Left ventricle myocardium superior (tissue), 1 donor: ENCODE results near the gene MYL6B. TPM values are rescaled to one million over a fixed set of nuclear protein-coding genes. Genes with fewer than 3 reads are reported as not detected.

Experiments
- ATAC-seq: fragments of 200-7000 bp; cut with Tn5 transposase; one replicate; pipeline ENCODE4 v1.9.1; 2020; ENCODE audit warnings: mild to moderate bottlenecking, moderate library complexity
- DNase-seq: peaks from one replicate; pipeline ENCODE4 v3.0.0-alpha.2; 2020
- intact Hi-C: fragments of 100-400 bp; cut with micrococcal nuclease; formaldehyde crosslinking; loops from one replicate; pipeline ENCODE4 v1.11.0; 2022
- total RNA-seq: library from RNA; stranded (reverse); fragmentation: NEBNext Ultra II Directional; extraction: Animal tissue kit (Norgen Biotek cat#: 25700); gene quantifications from one replicate; pipeline ENCODE4 v1.2.1, GENCODE V29; 2021
- donor health status: DM: no; HTN: yes; CAD: no; lungs with severe emphysema.

The MYL6B gene
- total RNA-seq, 1 donor from 2014 or later, result 41.4 TPM

DNA sequence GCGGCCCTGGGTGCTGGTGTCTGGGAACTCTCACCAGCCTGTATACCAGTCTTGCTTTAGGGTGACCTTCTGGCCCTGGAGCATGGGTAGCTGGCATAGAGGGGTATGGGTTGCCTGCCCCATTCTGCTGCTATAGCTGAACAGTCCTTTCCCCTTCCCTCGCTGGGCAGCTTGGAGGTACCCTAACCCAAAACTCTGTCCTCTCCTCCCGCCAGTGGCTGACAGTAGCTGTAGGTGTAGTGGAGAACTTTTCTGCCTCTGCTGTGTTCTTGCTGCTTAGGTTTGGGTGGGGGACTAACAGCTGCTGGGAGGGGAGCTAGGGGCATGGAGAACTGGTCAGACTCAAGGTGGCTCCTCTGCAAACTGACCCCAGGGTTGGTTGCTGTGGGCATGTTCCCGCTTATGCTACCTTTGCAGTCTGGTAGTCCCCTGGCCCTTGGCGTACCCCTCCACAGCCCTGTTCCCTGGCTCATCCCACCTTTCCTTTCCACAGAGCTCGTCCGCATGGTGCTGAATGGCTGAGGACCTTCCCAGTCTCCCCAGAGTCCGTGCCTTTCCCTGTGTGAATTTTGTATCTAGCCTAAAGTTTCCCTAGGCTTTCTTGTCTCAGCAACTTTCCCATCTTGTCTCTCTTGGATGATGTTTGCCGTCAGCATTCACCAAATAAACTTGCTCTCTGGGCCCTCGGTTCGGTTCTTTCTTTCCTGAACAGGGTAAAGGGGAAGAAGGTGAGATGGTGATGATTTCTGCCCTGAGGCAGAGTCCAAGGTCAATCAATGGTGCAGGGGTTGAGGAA lies 8.7 kb downstream of the MYL6B start:
- intact Hi-C loops, result no loop called here
- DNase-seq, result no peak
- no peak for ATAC-seq

DNA sequence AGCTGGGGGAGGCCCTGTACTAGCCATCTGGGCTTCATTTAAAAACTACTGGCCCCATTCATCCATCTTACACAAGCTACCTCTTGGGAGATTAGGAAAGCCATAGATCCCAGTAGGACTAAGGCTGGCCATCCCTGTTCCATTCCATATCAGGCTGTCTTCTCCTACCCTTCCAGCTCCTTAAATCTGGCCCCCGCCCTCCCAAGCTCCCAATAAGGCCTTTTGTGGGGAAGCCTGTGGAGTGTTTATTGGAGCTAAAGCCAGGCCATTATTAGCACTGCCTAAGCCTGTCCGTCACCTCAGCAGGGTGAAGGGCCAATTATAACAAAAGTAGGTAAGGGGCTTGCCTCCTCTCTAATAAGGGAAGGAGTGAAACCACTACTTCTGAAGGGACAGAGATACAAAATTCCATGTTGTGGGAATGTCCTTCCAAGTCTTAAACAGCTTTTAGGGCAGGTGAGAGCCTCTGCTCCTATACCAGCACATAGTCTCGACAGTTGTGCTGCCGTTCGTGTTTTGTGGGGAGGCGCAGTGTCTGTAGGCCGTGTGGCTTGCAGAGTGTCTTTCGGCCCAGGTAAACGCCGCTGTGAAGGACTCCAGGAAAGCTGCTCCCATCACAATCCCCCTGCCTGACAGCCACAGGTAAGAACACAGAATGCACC lies 9.4 kb downstream of the MYL6B start:
- intact Hi-C loops, result no loop called here
- DNase-seq, result no peak
- ATAC-seq, result no peak

- intact Hi-C loops, result no loop called here
- no peak for DNase-seq
- ATAC-seq, result no peak
Observed at GRCh38 chr12:56162468-56163290, 10.3 kb downstream of the MYL6B start.

GRCh38 chr12:56163533-56164344 lies 11.4 kb downstream of the MYL6B start:
- DNase-seq, result no peak
- no peak for ATAC-seq
- intact Hi-C loops, result no loop called here

DNA sequence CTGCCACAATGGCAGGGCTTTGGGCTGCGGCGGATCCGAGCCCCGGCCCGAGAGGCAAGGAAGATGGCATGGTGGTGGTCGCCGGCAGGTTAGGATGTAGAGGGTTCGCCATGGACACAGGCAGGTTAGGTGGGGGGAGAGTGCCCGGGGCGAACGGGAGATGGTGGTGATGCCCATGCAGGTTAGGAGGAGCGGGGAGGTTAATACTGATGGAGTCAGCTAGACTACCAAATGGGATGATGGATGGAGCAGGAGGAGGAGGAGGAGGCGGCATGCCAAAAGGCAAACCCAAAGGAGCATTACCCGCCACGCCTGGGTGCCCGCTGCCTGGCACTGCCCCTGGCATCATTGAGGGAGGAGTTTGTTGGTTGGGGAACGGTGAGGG lies 11.9 kb downstream of the MYL6B start:
- no peak for DNase-seq
- ATAC-seq, result no peak
- intact Hi-C loops, result no loop called here

GRCh38 chr12:56165369-56165768 lies 13.0 kb downstream of the MYL6B start:
- intact Hi-C loops, result no loop called here
- ATAC-seq (peak; percentile 15), DNase-seq (peak; percentile 42)

DNA sequence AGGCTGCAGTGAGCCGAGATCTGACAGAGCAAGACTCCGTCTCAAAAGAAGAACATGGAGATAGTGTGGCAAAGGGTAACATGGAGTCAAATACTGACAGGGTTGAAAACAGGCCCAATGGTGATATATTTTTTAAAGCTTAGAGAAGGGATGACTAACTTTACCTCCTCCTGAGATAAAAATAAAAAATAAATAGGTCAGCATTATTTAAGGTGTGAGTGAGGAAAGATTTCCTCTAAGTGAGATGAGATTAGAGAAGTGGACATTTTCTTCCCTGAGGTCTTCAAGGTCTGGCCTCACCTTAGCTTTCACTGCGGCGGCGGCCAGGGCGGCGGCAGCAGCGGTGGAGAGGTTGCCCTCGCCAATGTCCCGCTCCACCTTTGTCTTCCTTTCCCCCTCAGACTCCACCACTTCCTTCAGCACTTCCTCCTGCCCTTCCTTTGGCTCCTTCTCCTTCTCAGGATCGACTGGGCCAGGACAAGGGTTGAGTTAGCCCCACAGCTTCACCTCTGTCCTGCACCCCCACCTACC lies 16.9 kb downstream of the MYL6B start:
- DNase-seq (no peak), ATAC-seq (no peak)
- intact Hi-C loops, result no loop called here

GRCh38 chr12:56172839-56173238 lies 20.5 kb downstream of the MYL6B start:
- ATAC-seq (no peak), DNase-seq (no peak)
- intact Hi-C loops, result no loop called here

DNA sequence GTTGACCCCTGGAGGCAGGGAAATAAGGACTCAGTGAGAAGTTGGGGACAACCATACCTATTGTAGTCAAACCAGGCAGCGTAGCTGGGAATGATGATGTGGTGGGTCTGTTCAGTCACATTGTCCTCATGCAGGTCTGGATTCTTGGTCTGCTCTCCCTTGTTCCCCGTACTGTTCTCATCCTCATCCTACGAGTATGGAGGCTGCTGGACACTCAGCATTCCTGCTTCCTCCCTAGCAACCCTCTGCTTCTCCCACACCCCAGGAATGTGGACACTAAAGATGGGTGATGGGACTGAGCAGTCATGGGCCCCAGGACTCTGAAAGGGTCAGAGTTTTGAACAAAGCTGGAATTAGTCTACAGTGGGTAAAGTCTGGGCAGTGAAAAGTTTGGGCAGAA lies 26.0 kb downstream of the MYL6B start:
- intact Hi-C loops, result no loop called here
- ATAC-seq, result no peak
- DNase-seq, result no peak

GRCh38 chr12:56186957-56187356 lies 34.6 kb downstream of the MYL6B start:
- DNase-seq (no peak), ATAC-seq (no peak)
- intact Hi-C loops, result loop anchor here (10.0 kb wide), 1 partner anchor 62 kb away; the partner anchor contains the start of gene ESYT1

DNA sequence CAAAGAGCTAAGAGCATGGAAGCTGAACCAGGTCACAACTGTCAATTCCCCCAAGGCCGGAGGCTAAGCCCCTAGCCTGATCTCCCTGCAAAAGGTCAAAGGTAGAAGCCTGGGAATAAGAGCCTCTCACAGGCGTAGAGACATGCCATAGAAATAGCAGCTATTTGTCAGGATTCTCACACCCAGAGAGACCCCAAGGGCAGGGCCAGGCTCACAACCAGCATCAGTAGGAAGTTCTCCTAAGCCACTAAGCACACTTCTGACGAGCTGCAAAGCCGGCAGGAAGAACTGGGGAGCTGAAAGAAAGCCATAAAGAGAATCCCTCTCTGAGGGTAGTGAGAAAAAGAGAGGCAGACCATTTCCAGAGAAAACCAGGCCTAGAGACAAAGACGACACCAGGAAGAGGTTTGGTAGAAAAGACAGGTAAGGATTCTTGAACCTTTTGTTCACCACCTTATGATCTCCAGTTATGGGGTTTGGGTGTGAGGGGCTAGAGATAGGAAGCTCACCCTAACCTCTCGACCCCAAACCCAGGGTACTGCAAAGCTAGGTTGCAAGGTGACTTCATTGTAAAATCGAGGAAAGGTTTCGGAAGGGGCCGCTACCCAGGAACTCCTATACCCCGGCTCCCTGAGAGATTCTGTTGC lies 35.9 kb downstream of the MYL6B start:
- DNase-seq (no peak), ATAC-seq (no peak)
- intact Hi-C loops, result loop anchor here (10.0 kb wide), 1 partner anchor 63 kb away; the partner anchor contains the start of gene ESYT1

- ATAC-seq, result peak; percentile 4
- no peak for DNase-seq
- intact Hi-C loops, result loop anchor here (10.0 kb wide), 1 partner anchor 64 kb away; the partner anchor contains the start of gene ESYT1
Observed at GRCh38 chr12:56188778-56189098, 36.4 kb downstream of the MYL6B start.

DNA sequence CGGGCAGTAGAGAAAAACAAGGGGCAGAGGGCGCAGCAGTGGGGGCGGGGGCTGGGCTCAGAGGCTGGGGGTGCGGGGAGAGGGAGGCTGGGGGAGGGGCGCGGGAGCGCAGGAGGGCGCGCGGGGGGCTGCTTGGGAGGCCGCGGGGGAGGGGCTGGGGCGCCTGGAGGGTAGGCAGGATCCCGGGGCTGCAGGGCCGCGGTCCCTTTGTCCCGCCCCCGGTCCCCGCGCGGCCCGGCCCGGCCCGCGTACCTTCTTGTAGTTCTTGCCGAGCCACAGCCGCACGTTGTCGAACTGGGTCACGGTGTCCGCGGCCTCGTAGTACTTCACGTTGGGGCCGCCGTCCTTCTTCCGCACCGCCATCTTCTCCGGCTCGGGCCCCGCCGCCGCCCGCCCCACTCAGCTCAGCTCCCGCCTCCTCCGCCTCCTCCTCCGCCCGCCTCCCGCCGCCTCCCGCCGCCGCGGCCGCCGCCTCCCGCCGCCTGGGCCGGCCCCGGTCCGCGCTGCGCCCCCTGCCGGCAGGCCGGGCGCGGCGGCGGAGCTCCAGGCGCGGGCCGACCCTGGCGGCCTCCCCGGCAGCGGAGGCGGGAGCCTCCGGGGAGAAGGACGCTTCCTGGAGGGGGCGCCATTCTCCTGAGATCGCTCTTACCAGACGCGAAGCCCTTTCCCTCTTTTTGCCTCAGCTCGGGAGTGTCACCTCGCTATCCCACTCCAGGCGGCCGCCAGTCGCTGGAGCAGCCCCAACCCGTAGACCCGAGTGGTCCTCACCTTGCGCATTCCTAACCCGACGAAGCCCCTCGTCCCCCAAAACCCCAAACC lies 36.9 kb downstream of the MYL6B start, which contains the start of gene SMARCC2:
TSS of gene SMARCC2 (minus strand) at position 385 of the 819 bp plus-strand sequence. CDS start at position 363, 22 bp downstream.
- intact Hi-C loops, result loop anchor here (10.0 kb wide), 1 partner anchor 65 kb away; the partner anchor contains the start of gene ESYT1
- ATAC-seq (peak; percentile 85), DNase-seq (peak; percentile 93)

GRCh38 chr12:56189918-56190694 lies 37.7 kb downstream of the MYL6B start:
- ATAC-seq, result peak; percentile 58
- peak; percentile 82 for DNase-seq
- intact Hi-C loops, result loop anchor here (10.0 kb wide), 2 partner anchors 65 to 275 kb away; partner anchors contain the start of genes ESYT1 and SPRYD4

- ATAC-seq, result no peak
- intact Hi-C loops, result loop anchor here (10.0 kb wide), 1 partner anchor 274 kb away; the partner anchor contains the start of gene SPRYD4
- no peak for DNase-seq
Observed at GRCh38 chr12:56190695-56191155, 38.3 kb downstream of the MYL6B start.

- ATAC-seq, result no peak
- intact Hi-C loops, result loop anchor here (10.0 kb wide), 1 partner anchor 272 kb away; the partner anchor contains the start of gene SPRYD4
- DNase-seq, result no peak
Observed at GRCh38 chr12:56192582-56192981, 40.2 kb downstream of the MYL6B start.
